A673 (cell line): Measurements from ENCODE around the gene MFAP3L. TPM values are rescaled to one million over a fixed set of nuclear protein-coding genes. Genes with fewer than 3 reads are reported as not detected.

Experiments
- BruUV-seq: library from RNA; stranded (reverse); fragments of 400-500 nt; replicated peaks from 2 replicates; lab custom pipeline; 2021; lab: Mats Ljungman, UMichigan
- CTCF ChIA-PET: fragments of 300-600 bp; sonication (Branson Sonifier 250); formaldehyde crosslinking; loops from one replicate; lab custom pipeline; 2022; ENCODE audit warnings: antibody characterized with exemption; lab: Charles Lee
- POLR2A ChIA-PET: fragments of 300-600 bp; sonication (Branson Sonifier 250); formaldehyde crosslinking; loops from one replicate; lab custom pipeline; 2022; ENCODE audit warnings: antibody characterized with exemption; ENCODE audit not compliant: low non-redundant PET; lab: Charles Lee
- DNase-seq: peaks from one replicate; pipeline ENCODE4 v3.0.0-alpha.2; 2015; ENCODE audit warnings: low spot score
- H3K27ac ChIP-seq: fragments of 200-600 bp; sonication (generic); 2 replicates; pipeline ENCODE4 v1.5.1; 2016; ENCODE audit warnings: mixed run types, low read depth, mild to moderate bottlenecking, mixed read lengths, antibody characterized with exemption, low read length; ENCODE audit not compliant: poor library complexity, severe bottlenecking
- H3K27me3 ChIP-seq: fragments of 200-600 bp; sonication (generic); replicated peaks from 2 replicates; pipeline ENCODE4 v1.6.1; 2017; ENCODE audit warnings: mixed run types, low read depth, mild to moderate bottlenecking, mixed read lengths, antibody characterized with exemption, low read length; ENCODE audit not compliant: insufficient read depth, poor library complexity
- H3K36me3 ChIP-seq: fragments of 200-600 bp; sonication (generic); 2 replicates; pipeline ENCODE4 v1.6.1; 2016; ENCODE audit warnings: mixed run types, mild to moderate bottlenecking, mixed read lengths, antibody characterized with exemption, low read length; ENCODE audit not compliant: insufficient read depth, poor library complexity, severe bottlenecking
- H3K4me1 ChIP-seq: fragments of 200-600 bp; sonication (generic); 2 replicates; pipeline ENCODE4 v1.6.1; 2017; ENCODE audit warnings: mixed run types, mild to moderate bottlenecking, mixed read lengths, antibody characterized with exemption, low read length; ENCODE audit not compliant: insufficient read depth, poor library complexity, severe bottlenecking
- H3K4me3 ChIP-seq: fragments of 200-600 bp; sonication (generic); 2 replicates; pipeline ENCODE4 v1.5.1; 2016; ENCODE audit warnings: low read depth, mixed run types, mild to moderate bottlenecking, mixed read lengths, low read length; ENCODE audit not compliant: poor library complexity, severe bottlenecking
- H3K9me3 ChIP-seq: fragments of 200-600 bp; sonication (generic); 2 replicates; pipeline ENCODE4 v1.6.1; 2016; ENCODE audit warnings: mixed run types, low read depth, mild to moderate bottlenecking, mixed read lengths, antibody characterized with exemption, low read length; ENCODE audit not compliant: poor library complexity, severe bottlenecking
- CTCF ChIP-seq: fragments of 300-800, 200-600 bp; sonication (generic); conservative IDR thresholded peaks from 2 replicates; pipeline ENCODE4 v1.5.1; 2017; ENCODE audit warnings: low read depth, mild to moderate bottlenecking, antibody characterized with exemption, low read length, moderate library complexity, mixed read lengths
- EZH2 ChIP-seq: fragments of 200-600 bp; sonication (generic); IDR thresholded peaks from 2 replicates; pipeline ENCODE4 v1.6.1; 2017; ENCODE audit warnings: borderline replicate concordance, low read depth, mild to moderate bottlenecking, mixed read lengths, antibody characterized with exemption, low read length; ENCODE audit not compliant: poor library complexity, severe bottlenecking
- intact Hi-C: fragments of 100-400 bp; cut with micrococcal nuclease; formaldehyde crosslinking; loops from one replicate; pipeline ENCODE4 v1.10.0; 2022; ENCODE audit not compliant: unreplicated experiment
- total RNA-seq: library from RNA; stranded (reverse); gene quantifications from 2 replicates; pipeline ENCODE4 v1.2.3, GENCODE V29; 2021

Gene MFAP3L
- total RNA-seq, 1 experiment from 2014 or later: 7.6 TPM

GRCh38 chr4:169993531-169993930 is 32.7 kb downstream of the MFAP3L start:
- H3K27me3 ChIP-seq: no peaks in the 10 kb centered on the region
- H3K36me3 ChIP-seq: no peaks in the 10 kb centered on the region
- no peak for DNase-seq
- ChIA-PET POLR2A (no interaction called here), CTCF (no interaction called here)
- intact Hi-C loops: no loop called here
- BruUV-seq: no TSS peak
- H3K9me3 ChIP-seq: no peaks in the 10 kb centered on the region
- TF ChIP-seq CTCF (no peak), EZH2 (no peak)
- H3K4me3 ChIP-seq: no peak overlapping the region
- H3K4me1 ChIP-seq: no peaks in the 10 kb centered on the region
- no peak overlapping the region for H3K27ac ChIP-seq

GRCh38 chr4:169988252-169988651 is 37.9 kb downstream of the MFAP3L start:
- intact Hi-C loops: no loop called here
- no peak overlapping the region for H3K27ac ChIP-seq
- POLR2A ChIA-PET: no interaction called here

GRCh38 chr4:169987327-169988228 is 38.6 kb downstream of the MFAP3L start:
- DNase-seq: no peak
- intact Hi-C loops: no loop called here
- H3K36me3 ChIP-seq: no peaks in the 10 kb centered on the region
- H3K4me3 ChIP-seq: no peak overlapping the region
- POLR2A ChIA-PET: no interaction called here
- no peaks in the 10 kb centered on the region for H3K9me3 ChIP-seq
- no TSS peak for BruUV-seq
- no peak overlapping the region for H3K27ac ChIP-seq
- no peaks in the 10 kb centered on the region for H3K4me1 ChIP-seq
- CTCF ChIA-PET: no interaction called here
- TF ChIP-seq EZH2 (no peak), CTCF (no peak)
- peaks cover 8% of the 10 kb centered on the region for H3K27me3 ChIP-seq

More at GRCh38 chr4:169988252-169988651, 37.9 kb downstream of the MFAP3L start:
- CTCF ChIA-PET: no interaction called here
- H3K9me3 ChIP-seq: no peaks in the 10 kb centered on the region
- H3K27me3 ChIP-seq: peaks cover 8% of the 10 kb centered on the region
- BruUV-seq: no TSS peak
- H3K4me1 ChIP-seq: no peaks in the 10 kb centered on the region
- no peak for DNase-seq
- H3K4me3 ChIP-seq: no peak overlapping the region
- no peaks in the 10 kb centered on the region for H3K36me3 ChIP-seq
- TF ChIP-seq EZH2 (no peak), CTCF (no peak)
